Measurements from ENCODE around the gene ARHGAP10.

- TF ChIP-seq, protein P1, sequence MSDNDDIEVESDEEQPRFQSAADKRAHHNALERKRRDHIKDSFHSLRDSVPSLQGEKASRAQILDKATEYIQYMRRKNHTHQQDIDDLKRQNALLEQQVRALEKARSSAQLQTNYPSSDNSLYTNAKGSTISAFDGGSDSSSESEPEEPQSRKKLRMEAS (IDR thresholded peaks at IDR 0.05): no peak
- TF ChIP-seq, protein P2, sequence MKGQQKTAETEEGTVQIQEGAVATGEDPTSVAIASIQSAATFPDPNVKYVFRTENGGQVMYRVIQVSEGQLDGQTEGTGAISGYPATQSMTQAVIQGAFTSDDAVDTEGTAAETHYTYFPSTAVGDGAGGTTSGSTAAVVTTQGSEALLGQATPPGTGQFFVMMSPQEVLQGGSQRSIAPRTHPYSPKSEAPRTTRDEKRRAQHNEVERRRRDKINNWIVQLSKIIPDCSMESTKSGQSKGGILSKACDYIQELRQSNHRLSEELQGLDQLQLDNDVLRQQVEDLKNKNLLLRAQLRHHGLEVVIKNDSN (IDR thresholded peaks at IDR 0.05): no peak
- no peak for TF ChIP-seq CREB1 (IDR thresholded peaks at IDR 0.05; ENCODE audit: low read depth)
- TF ChIP-seq EP300 (IDR thresholded peaks at IDR 0.05; ENCODE audit: borderline replicate concordance): no peak
- no peak for TF ChIP-seq YY1 (IDR thresholded peaks at IDR 0.05; ENCODE audit: low read depth)
- no peak for TF ChIP-seq FOXM1 (IDR thresholded peaks at IDR 0.05; ENCODE audit: borderline replicate concordance, low read depth)
- TF ChIP-seq TAF1 (IDR thresholded peaks at IDR 0.05; ENCODE audit: low read depth): no peak
- TF ChIP-seq, protein P3, sequence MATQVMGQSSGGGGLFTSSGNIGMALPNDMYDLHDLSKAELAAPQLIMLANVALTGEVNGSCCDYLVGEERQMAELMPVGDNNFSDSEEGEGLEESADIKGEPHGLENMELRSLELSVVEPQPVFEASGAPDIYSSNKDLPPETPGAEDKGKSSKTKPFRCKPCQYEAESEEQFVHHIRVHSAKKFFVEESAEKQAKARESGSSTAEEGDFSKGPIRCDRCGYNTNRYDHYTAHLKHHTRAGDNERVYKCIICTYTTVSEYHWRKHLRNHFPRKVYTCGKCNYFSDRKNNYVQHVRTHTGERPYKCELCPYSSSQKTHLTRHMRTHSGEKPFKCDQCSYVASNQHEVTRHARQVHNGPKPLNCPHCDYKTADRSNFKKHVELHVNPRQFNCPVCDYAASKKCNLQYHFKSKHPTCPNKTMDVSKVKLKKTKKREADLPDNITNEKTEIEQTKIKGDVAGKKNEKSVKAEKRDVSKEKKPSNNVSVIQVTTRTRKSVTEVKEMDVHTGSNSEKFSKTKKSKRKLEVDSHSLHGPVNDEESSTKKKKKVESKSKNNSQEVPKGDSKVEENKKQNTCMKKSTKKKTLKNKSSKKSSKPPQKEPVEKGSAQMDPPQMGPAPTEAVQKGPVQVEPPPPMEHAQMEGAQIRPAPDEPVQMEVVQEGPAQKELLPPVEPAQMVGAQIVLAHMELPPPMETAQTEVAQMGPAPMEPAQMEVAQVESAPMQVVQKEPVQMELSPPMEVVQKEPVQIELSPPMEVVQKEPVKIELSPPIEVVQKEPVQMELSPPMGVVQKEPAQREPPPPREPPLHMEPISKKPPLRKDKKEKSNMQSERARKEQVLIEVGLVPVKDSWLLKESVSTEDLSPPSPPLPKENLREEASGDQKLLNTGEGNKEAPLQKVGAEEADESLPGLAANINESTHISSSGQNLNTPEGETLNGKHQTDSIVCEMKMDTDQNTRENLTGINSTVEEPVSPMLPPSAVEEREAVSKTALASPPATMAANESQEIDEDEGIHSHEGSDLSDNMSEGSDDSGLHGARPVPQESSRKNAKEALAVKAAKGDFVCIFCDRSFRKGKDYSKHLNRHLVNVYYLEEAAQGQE (IDR thresholded peaks at IDR 0.05; ENCODE audit: low read depth): no peak
Measured at GRCh38 chr4:148108766-148109165, 376.9 kb downstream of the ARHGAP10 start.
